ENCODE data around the gene MRPS17. TPM values are rescaled to one million over a fixed set of nuclear protein-coding genes. Genes with fewer than 3 reads are reported as not detected.
A peak's percentile ranks its signal among the peaks of the same experiment; 100 is the strongest.

Gene MRPS17
- total RNA-seq, 6 donors from 2014 or later, result 4.8 to 10.5 (median 8.7) TPM

DNA sequence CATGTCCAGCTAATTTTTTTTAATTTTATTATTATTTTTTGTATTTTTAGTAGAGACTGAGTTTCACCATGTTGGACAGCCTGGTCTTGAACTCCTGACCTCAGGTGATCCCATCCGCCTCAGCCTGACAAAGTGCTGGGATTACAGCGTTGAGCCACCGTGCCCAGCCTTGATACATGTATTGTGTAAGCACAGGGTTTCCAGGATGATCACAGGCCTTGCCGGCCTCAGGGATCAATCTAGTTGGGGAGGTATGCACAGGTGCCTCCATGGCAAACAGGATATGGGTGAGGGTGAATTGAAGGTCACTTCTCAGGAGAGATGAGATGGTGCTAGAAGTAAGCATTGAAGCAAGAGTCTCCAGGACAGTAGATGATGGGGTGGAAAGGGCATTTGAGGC, 5.5 kb downstream of the MRPS17 start:
- 85 to 89% methylated on average over 4 of the region's 4 CpGs for WGBS, 2 donors
- H3K4me3 ChIP-seq, result no peak overlapping the region
- peaks cover 0 to 28% (median 14%) of the 10 kb centered on the region in 4 donors for H3K36me3 ChIP-seq
- TF ChIP-seq POLR2AphosphoS5 (IDR thresholded peaks at IDR 0.05) (no peak), POLR2A (IDR thresholded peaks at IDR 0.05) (no peak), EP300 (IDR thresholded peaks at IDR 0.05) (no peak)
- TF ChIP-seq, protein P1, sequence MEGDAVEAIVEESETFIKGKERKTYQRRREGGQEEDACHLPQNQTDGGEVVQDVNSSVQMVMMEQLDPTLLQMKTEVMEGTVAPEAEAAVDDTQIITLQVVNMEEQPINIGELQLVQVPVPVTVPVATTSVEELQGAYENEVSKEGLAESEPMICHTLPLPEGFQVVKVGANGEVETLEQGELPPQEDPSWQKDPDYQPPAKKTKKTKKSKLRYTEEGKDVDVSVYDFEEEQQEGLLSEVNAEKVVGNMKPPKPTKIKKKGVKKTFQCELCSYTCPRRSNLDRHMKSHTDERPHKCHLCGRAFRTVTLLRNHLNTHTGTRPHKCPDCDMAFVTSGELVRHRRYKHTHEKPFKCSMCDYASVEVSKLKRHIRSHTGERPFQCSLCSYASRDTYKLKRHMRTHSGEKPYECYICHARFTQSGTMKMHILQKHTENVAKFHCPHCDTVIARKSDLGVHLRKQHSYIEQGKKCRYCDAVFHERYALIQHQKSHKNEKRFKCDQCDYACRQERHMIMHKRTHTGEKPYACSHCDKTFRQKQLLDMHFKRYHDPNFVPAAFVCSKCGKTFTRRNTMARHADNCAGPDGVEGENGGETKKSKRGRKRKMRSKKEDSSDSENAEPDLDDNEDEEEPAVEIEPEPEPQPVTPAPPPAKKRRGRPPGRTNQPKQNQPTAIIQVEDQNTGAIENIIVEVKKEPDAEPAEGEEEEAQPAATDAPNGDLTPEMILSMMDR (IDR thresholded peaks at IDR 0.05), result no peak
- no peaks in the 10 kb centered on the region for H3K9me3 ChIP-seq
- DNase-seq (no peak), ATAC-seq (ENCODE audit: low FRiP score in 2 of 2) (no peak)
- no peak overlapping the region for H3K27ac ChIP-seq
- peaks cover 7 to 13% (median 9%) of the 10 kb centered on the region in 4 donors for H3K4me1 ChIP-seq
- H3K27me3 ChIP-seq, result no peaks in the 10 kb centered on the region

GRCh38 chr7:55962014-55962413, 10.3 kb downstream of the MRPS17 start:
- H3K4me1 ChIP-seq, result peaks cover 20 to 30% (median 21%) of the 10 kb centered on the region in 4 donors
- no peaks in the 10 kb centered on the region for H3K9me3 ChIP-seq
- ATAC-seq (ENCODE audit: low FRiP score in 2 of 2), result no peak
- WGBS, 2 donors, result 76 to 85% methylated on average over 3 of the region's 3 CpGs
- no peak for DNase-seq
- TF ChIP-seq, protein P1 (IDR thresholded peaks at IDR 0.05), result no peak
- no peak for TF ChIP-seq POLR2AphosphoS5 (IDR thresholded peaks at IDR 0.05)
- no peak for TF ChIP-seq POLR2A (IDR thresholded peaks at IDR 0.05)
- TF ChIP-seq EP300 (IDR thresholded peaks at IDR 0.05), result no peak
- no peaks in the 10 kb centered on the region for H3K27me3 ChIP-seq
- peaks cover 0 to 3% (median 0%) of the 10 kb centered on the region in 4 donors for H3K36me3 ChIP-seq
- H3K27ac ChIP-seq, result no peak overlapping the region
- H3K4me3 ChIP-seq, result no peak overlapping the region

DNA sequence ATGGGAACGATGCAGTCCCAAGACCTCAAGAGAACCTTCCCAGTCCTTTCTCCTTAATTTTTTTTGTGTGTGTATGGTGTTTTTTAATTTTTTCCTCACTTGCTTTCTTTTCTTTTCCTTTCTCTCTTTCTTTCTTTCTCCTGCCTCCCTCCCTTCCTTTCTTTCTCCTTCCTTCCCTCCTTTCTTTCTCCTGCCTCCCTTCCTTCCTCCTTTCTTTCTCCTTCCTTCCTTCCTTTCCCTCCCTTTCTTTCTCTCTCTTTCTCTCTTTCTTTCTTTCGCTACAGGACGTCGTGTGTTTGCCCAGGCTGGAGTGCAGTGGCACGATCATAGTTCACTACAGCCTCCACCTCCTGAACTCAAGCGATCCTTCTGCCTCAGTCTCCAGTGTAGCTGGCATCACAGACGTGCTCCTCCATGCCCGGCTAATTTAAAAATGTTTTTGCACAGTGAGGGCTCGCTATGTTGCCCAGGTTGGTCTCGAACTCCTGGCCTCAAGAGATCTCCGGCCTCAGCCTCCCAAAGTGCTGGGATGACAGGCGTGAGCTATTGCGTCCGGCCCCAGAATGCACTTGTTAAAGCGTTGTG, 12.0 kb downstream of the MRPS17 start:
- H3K27ac ChIP-seq, result peak overlapping the region; percentile 86 to 95 (median 91)
- TF ChIP-seq EP300 (IDR thresholded peaks at IDR 0.05) (no peak), POLR2A (IDR thresholded peaks at IDR 0.05) (no peak), POLR2AphosphoS5 (IDR thresholded peaks at IDR 0.05) (no peak)
- TF ChIP-seq, protein P1 (IDR thresholded peaks at IDR 0.05), result no peak
- no peak for ATAC-seq (ENCODE audit: low FRiP score in 2 of 2)
- peaks cover 0 to 11% (median 0%) of the 10 kb centered on the region in 4 donors for H3K36me3 ChIP-seq
- no peak for DNase-seq
- no peaks in the 10 kb centered on the region for H3K27me3 ChIP-seq
- 77 to 81% methylated on average over 15 of the region's 15 CpGs for WGBS, 2 donors
- peak overlapping the region; percentile 30 to 67 (median 62) for H3K4me3 ChIP-seq
- H3K9me3 ChIP-seq, result no peaks in the 10 kb centered on the region
- peaks cover 20 to 37% (median 21%) of the 10 kb centered on the region in 4 donors for H3K4me1 ChIP-seq

- H3K27ac ChIP-seq, result peak within 1 kb of the TSS; percentile 86 to 96 (median 95)
- H3K4me1 ChIP-seq, result peaks cover 20 to 37% (median 21%) of the 10 kb centered on the region in 4 donors
- peak within 1 kb of the TSS; percentile 38 to 67 (median 62) for H3K4me3 ChIP-seq
- H3K9me3 ChIP-seq, result no peaks in the 10 kb centered on the region
- H3K36me3 ChIP-seq, result peaks cover 0 to 15% (median 4%) of the 10 kb centered on the region in 4 donors
- no peaks in the 10 kb centered on the region for H3K27me3 ChIP-seq
- DNase-seq (peak; percentile 89 to 96), ATAC-seq (ENCODE audit: low FRiP score in 2 of 2) (peak; percentile 93 to 96)
- no peak for TF ChIP-seq EP300 (IDR thresholded peaks at IDR 0.05)
- peak; percentile 24 to 72 for TF ChIP-seq POLR2AphosphoS5 (IDR thresholded peaks at IDR 0.05)
- TF ChIP-seq POLR2A (IDR thresholded peaks at IDR 0.05), result peak in 2 of 4 donors; percentile 61 to 70
- TF ChIP-seq, protein P1 (IDR thresholded peaks at IDR 0.05), result peak; percentile 83 to 97 (median 96)
- WGBS, 2 donors, result 0% methylated on average over 10 to 48 of the region's 105 CpGs
These were observed 12.8 kb downstream of the MRPS17 start, which contains the start of gene NIPSNAP2 for GRCh38 chr7:55964261-55965099. Gene NIPSNAP2 (plus strand): TSS chr7:55964585. CDS start chr7:55964610, 25 bp downstream.

All from upper lobe of left lung (tissue), 6 donors.